Measurements from ENCODE around the gene AGBL1.

The AGBL1 gene

DNA sequence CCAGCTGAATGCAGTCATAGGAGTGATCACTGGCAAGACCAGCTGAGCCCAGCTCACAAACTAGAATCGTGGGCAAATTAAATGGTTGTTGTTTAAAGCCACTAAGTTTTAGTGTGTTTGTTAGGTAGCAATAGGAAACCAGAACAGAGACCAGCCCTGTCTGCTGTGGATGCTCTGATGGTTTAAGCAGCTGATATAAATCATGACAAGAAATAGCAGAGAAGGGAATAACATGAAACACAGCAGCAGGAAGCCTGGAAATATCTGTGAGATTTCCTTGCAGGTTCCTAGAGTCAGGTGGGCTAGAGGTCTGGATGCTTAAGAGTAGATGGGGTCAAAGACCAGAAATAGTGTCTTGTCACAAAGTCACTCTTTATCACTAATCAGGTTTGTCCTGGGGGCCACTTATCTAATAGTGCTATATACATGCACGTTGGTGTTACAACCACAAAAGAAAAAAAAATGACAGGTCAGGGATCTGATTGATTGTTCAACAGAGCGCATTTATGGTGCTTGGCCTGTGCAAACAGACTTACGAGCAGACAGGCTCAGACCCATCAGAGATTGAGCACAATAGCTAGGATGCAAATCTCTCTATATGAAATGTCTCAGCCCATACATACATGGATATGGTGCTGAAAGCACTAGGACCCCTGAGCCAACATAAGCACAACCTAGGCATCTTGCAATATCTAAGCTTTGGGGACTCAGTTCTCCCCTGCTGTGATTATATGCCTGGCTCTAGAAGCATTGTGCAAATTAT, 967.7 kb downstream of the AGBL1 start:
- no peak for DNase-seq (ENCODE audit: low spot score)
- TF ChIP-seq, protein P1, sequence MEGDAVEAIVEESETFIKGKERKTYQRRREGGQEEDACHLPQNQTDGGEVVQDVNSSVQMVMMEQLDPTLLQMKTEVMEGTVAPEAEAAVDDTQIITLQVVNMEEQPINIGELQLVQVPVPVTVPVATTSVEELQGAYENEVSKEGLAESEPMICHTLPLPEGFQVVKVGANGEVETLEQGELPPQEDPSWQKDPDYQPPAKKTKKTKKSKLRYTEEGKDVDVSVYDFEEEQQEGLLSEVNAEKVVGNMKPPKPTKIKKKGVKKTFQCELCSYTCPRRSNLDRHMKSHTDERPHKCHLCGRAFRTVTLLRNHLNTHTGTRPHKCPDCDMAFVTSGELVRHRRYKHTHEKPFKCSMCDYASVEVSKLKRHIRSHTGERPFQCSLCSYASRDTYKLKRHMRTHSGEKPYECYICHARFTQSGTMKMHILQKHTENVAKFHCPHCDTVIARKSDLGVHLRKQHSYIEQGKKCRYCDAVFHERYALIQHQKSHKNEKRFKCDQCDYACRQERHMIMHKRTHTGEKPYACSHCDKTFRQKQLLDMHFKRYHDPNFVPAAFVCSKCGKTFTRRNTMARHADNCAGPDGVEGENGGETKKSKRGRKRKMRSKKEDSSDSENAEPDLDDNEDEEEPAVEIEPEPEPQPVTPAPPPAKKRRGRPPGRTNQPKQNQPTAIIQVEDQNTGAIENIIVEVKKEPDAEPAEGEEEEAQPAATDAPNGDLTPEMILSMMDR (IDR thresholded peaks at IDR 0.05; ENCODE audit: extremely low read depth, missing control alignments) = no peak

Measured in GM20000 (cell line).